ENCODE data around the gene PLA2G2C.

DNA sequence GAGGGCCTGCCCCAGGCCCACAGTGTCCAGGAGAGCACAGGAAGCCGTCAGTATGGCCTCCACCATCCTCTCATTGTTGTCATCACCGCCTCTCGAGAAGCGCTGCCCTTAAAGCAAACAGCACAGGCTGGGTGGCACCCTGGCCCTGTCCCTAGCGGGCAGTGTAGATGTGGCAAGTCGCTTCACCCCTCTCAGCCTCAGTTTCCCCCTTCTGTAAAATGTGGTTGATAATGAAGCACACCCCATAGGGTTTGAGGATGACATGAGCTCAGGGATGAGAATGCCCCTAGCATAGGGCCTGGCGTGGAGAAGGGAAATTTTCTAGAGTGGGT is 33.8 kb downstream of the PLA2G2C start:
- TF ChIP-seq, protein P1, sequence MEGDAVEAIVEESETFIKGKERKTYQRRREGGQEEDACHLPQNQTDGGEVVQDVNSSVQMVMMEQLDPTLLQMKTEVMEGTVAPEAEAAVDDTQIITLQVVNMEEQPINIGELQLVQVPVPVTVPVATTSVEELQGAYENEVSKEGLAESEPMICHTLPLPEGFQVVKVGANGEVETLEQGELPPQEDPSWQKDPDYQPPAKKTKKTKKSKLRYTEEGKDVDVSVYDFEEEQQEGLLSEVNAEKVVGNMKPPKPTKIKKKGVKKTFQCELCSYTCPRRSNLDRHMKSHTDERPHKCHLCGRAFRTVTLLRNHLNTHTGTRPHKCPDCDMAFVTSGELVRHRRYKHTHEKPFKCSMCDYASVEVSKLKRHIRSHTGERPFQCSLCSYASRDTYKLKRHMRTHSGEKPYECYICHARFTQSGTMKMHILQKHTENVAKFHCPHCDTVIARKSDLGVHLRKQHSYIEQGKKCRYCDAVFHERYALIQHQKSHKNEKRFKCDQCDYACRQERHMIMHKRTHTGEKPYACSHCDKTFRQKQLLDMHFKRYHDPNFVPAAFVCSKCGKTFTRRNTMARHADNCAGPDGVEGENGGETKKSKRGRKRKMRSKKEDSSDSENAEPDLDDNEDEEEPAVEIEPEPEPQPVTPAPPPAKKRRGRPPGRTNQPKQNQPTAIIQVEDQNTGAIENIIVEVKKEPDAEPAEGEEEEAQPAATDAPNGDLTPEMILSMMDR (IDR thresholded peaks at IDR 0.05) = no peak
- TF ChIP-seq POLR2A (IDR thresholded peaks at IDR 0.05) (no peak), POLR2AphosphoS5 (IDR thresholded peaks at IDR 0.05) (no peak), EP300 (IDR thresholded peaks at IDR 0.05) (no peak)
